DND-41 (cell line): ENCODE measurements around the gene KRT78.
"Not testable (repeated sequence)": the region's sequence is repeated elsewhere in the genome, so short reads cannot be mapped to it uniquely, and the experiment has no call there.

Source experiments
- ATAC-seq: fragments of 200-7000 bp; cut with Tn5 transposase; 3 replicates; pipeline ENCODE4 v1.9.1; 2021; ENCODE audit warnings: low read depth; ENCODE audit not compliant: insufficient read depth
- DNase-seq: peaks from one replicate; pipeline ENCODE4 v3.0.0-alpha.2; 2020
- H2AFZ ChIP-seq: 2 replicates; pipeline ENCODE4 v1.6.0; 2012; ENCODE audit warnings: low read depth, low read length
- H3K27ac ChIP-seq: 2 replicates; pipeline ENCODE4 v1.5.1; 2012; ENCODE audit warnings: low read length, inconsistent platforms
- H3K27me3 ChIP-seq: fragments of 200-600 bp; sonication (generic); 2 replicates; pipeline ENCODE4 v1.6.0; 2012; ENCODE audit warnings: low read length, mild to moderate bottlenecking, inconsistent platforms; ENCODE audit not compliant: insufficient read depth, poor library complexity
- H3K36me3 ChIP-seq: 2 replicates; pipeline ENCODE4 v1.5.1; 2012; ENCODE audit warnings: low read length, inconsistent platforms; ENCODE audit not compliant: insufficient read depth
- H3K4me1 ChIP-seq: 2 replicates; pipeline ENCODE4 v1.5.1; 2012; ENCODE audit warnings: mild to moderate bottlenecking, low read length; ENCODE audit not compliant: insufficient read depth
- H3K4me2 ChIP-seq: 2 replicates; pipeline ENCODE4 v1.6.0; 2012; ENCODE audit warnings: mild to moderate bottlenecking, moderate library complexity, low read length, inconsistent platforms; ENCODE audit not compliant: insufficient read depth
- H3K4me3 ChIP-seq, 2 experiments: fragments of 200-600 bp in 1 of 2; shearing (Covaris generic) in 1 of 2; 2 replicates each; pipeline ENCODE4 v1.5.1; 2012 to 2016; ENCODE audit warnings: inconsistent platforms in 2 of 2, low read length in 2 of 2, mild to moderate bottlenecking in 2 of 2, low read depth in 1 of 2, moderate library complexity in 1 of 2
- H3K79me2 ChIP-seq: 2 replicates; pipeline ENCODE4 v1.6.0; 2012; ENCODE audit warnings: low read length, inconsistent platforms; ENCODE audit not compliant: insufficient read depth
- H3K9ac ChIP-seq: 2 replicates; pipeline ENCODE4 v1.6.0; 2012; ENCODE audit warnings: low read depth, mild to moderate bottlenecking, inconsistent platforms, low read length, moderate library complexity
- H3K9me3 ChIP-seq: 2 replicates; pipeline ENCODE4 v1.5.1; 2012; ENCODE audit warnings: low read length, moderate library complexity, mild to moderate bottlenecking, inconsistent platforms; ENCODE audit not compliant: insufficient read depth, severe bottlenecking
- H4K20me1 ChIP-seq: 2 replicates; pipeline ENCODE4 v1.6.0; 2012; ENCODE audit warnings: low read length; ENCODE audit not compliant: insufficient read depth
- CTCF ChIP-seq: IDR thresholded peaks from 2 replicates; pipeline ENCODE4 v1.5.1; 2012; ENCODE audit warnings: borderline replicate concordance, low read length, moderate library complexity, mild to moderate bottlenecking; ENCODE audit not compliant: poor library complexity, severe bottlenecking; ENCODE audit errors: extremely low read depth
- EZH2 ChIP-seq: IDR thresholded peaks from 3 replicates; pipeline ENCODE4 v1.6.1; 2012; ENCODE audit warnings: borderline replicate concordance, low read depth, mild to moderate bottlenecking, moderate library complexity, low read length, inconsistent platforms; ENCODE audit not compliant: severe bottlenecking

The KRT78 gene

GRCh38 chr12:52857500-52857899 is 8.7 kb upstream of the KRT78 start:
- no peak for ATAC-seq
- no peak overlapping the region for H3K4me2 ChIP-seq
- peaks cover 6% of the 10 kb centered on the region for H3K27me3 ChIP-seq
- no peak for DNase-seq
- H3K4me1 ChIP-seq: no peaks in the 10 kb centered on the region
- no peaks in the 10 kb centered on the region for H3K9me3 ChIP-seq
- no peak overlapping the region for H3K27ac ChIP-seq
- no peaks in the 10 kb centered on the region for H3K36me3 ChIP-seq
- H3K4me3 ChIP-seq: no peak overlapping the region
- TF ChIP-seq EZH2: no peak
- TF ChIP-seq CTCF: no peak
- no peak overlapping the region for H3K9ac ChIP-seq
- H2AFZ ChIP-seq: no peak overlapping the region
- no peaks in the 10 kb centered on the region for H4K20me1 ChIP-seq
- H3K79me2 ChIP-seq: no peaks in the 10 kb centered on the region

- no peak for DNase-seq
- no peak for TF ChIP-seq CTCF
- TF ChIP-seq EZH2: no peak
- H3K9ac ChIP-seq: no peak overlapping the region
- H3K27ac ChIP-seq: no peak overlapping the region
- H3K9me3 ChIP-seq: no peaks in the 10 kb centered on the region
- H3K4me3 ChIP-seq: no peak overlapping the region
- no peaks in the 10 kb centered on the region for H3K4me1 ChIP-seq
- H3K79me2 ChIP-seq: no peaks in the 10 kb centered on the region
- H3K27me3 ChIP-seq: peaks cover 6% of the 10 kb centered on the region
- ATAC-seq: no peak
- no peak overlapping the region for H2AFZ ChIP-seq
- no peaks in the 10 kb centered on the region for H4K20me1 ChIP-seq
- no peaks in the 10 kb centered on the region for H3K36me3 ChIP-seq
- no peak overlapping the region for H3K4me2 ChIP-seq
Observed at GRCh38 chr12:52856787-52857186, 8.0 kb upstream of the KRT78 start.

GRCh38 chr12:52856077-52856476 is 7.3 kb upstream of the KRT78 start:
- not testable (repeated sequence) for H2AFZ ChIP-seq, H3K4me3 ChIP-seq, H3K4me2 ChIP-seq, H3K36me3 ChIP-seq, ATAC-seq, H4K20me1 ChIP-seq, H3K9me3 ChIP-seq, H3K4me1 ChIP-seq, H3K27ac ChIP-seq, H3K27me3 ChIP-seq, DNase-seq, H3K9ac ChIP-seq, H3K79me2 ChIP-seq

GRCh38 chr12:52851787-52852186 is 3.0 kb upstream of the KRT78 start:
- H3K36me3 ChIP-seq: no peaks in the 10 kb centered on the region
- peaks cover 3% of the 10 kb centered on the region for H3K27me3 ChIP-seq
- H3K9me3 ChIP-seq: no peaks in the 10 kb centered on the region
- no peak overlapping the region for H3K9ac ChIP-seq
- ATAC-seq (no peak), DNase-seq (no peak)
- no peaks in the 10 kb centered on the region for H3K79me2 ChIP-seq
- H3K4me1 ChIP-seq: no peaks in the 10 kb centered on the region
- H4K20me1 ChIP-seq: no peaks in the 10 kb centered on the region
- no peak overlapping the region for H3K4me2 ChIP-seq
- H2AFZ ChIP-seq: no peak overlapping the region
- H3K27ac ChIP-seq: no peak overlapping the region
- H3K4me3 ChIP-seq: no peak overlapping the region
- no peak for TF ChIP-seq CTCF
- TF ChIP-seq EZH2: no peak
